Peyer's patch (tissue), 4 donors: ENCODE measurements around the gene SLC7A4.

ENCODE experiments used
- CTCF ChIP-seq, 6 experiments: fragments of 450-650 bp in 4 of 6; fragments of 200-600 bp in 2 of 6; sonication (generic) in 1 of 6; IDR thresholded peaks; one replicate each; pipeline ENCODE4 v1.5.1; 2017 to 2019; ENCODE audit warnings: antibody characterized with exemption in 6 of 6, mild to moderate bottlenecking in 3 of 6, moderate library complexity in 1 of 6
- POLR2A ChIP-seq, 2 donors: fragments of 450-650 bp; IDR thresholded peaks; one replicate each; pipeline ENCODE4 v1.5.1; 2017; ENCODE audit warnings: antibody characterized with exemption in 2 of 2, mild to moderate bottlenecking in 2 of 2, moderate library complexity in 2 of 2

- no peak for TF ChIP-seq CTCF (IDR thresholded peaks at IDR 0.05)
- no peak for TF ChIP-seq POLR2A (IDR thresholded peaks at IDR 0.05)
Observed at GRCh38 chr22:20979940-20980453, 52.4 kb downstream of the SLC7A4 start.
